22Rv1 (cell line): ENCODE results near the gene CLEC16A.

Experiments
- ZFX ChIP-seq: fragments of 450-650 bp; IDR thresholded peaks from 2 replicates; pipeline ENCODE4 v1.6.1; 2017; ENCODE audit warnings: antibody characterized with exemption, borderline replicate concordance
- TF ChIP-seq, protein P1 (sequence below): fragments of 450-650 bp; IDR thresholded peaks from 2 replicates; pipeline ENCODE4 v1.5.1; 2017; ENCODE audit warnings: mild to moderate bottlenecking

DNA sequence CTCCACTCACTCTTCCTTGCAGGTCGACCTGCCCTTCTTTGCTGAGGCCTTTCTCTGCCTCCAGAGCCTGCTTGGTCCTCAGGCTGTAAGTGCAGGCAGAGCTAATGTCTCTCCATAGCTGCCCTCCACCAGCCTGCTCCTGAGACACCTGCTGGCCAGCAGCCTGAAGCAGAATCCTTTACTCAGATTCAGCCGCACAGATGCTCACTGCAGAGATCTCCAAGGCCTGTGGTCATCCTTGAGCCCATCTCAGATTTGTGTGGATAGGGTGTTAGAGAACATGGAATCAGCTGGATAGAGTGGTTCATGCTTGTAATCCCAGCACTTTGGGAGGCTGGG lies 13.6 kb upstream of the CLEC16A start:
- TF ChIP-seq, protein P1, sequence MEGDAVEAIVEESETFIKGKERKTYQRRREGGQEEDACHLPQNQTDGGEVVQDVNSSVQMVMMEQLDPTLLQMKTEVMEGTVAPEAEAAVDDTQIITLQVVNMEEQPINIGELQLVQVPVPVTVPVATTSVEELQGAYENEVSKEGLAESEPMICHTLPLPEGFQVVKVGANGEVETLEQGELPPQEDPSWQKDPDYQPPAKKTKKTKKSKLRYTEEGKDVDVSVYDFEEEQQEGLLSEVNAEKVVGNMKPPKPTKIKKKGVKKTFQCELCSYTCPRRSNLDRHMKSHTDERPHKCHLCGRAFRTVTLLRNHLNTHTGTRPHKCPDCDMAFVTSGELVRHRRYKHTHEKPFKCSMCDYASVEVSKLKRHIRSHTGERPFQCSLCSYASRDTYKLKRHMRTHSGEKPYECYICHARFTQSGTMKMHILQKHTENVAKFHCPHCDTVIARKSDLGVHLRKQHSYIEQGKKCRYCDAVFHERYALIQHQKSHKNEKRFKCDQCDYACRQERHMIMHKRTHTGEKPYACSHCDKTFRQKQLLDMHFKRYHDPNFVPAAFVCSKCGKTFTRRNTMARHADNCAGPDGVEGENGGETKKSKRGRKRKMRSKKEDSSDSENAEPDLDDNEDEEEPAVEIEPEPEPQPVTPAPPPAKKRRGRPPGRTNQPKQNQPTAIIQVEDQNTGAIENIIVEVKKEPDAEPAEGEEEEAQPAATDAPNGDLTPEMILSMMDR = no peak
- no peak for TF ChIP-seq ZFX
